NCI-H2081 (cell line): ENCODE data around the gene SRMS.

ENCODE experiments used
- DNase-seq, 2 experiments: peaks; one replicate each; lab custom pipeline; 2025; lab: John Stamatoyannopoulos, UW

SRMS gene

GRCh38 chr20:63553251-63553932 lies 5.8 kb upstream of the SRMS start:
- peak; percentile 15 to 33 for DNase-seq

GRCh38 chr20:63552481-63553249 lies 5.1 kb upstream of the SRMS start:
- DNase-seq, result no peak

GRCh38 chr20:63551068-63551467 lies 3.5 kb upstream of the SRMS start:
- no peak for DNase-seq

GRCh38 chr20:63549679-63550282 lies 2.2 kb upstream of the SRMS start:
- no peak for DNase-seq

GRCh38 chr20:63549019-63549418 lies 1.5 kb upstream of the SRMS start:
- DNase-seq, result no peak

- DNase-seq, result no peak
Observed at GRCh38 chr20:63548542-63548941, 993 bp upstream of the SRMS start.

- DNase-seq, result no peak
Observed at GRCh38 chr20:63546956-63547724, 409 bp downstream of the SRMS start.

GRCh38 chr20:63546256-63546955 lies 1.1 kb downstream of the SRMS start:
- no peak for DNase-seq

GRCh38 chr20:63545814-63546213 lies 1.7 kb downstream of the SRMS start:
- DNase-seq, result no peak

- DNase-seq, result no peak
Observed at GRCh38 chr20:63544958-63545516, 2.5 kb downstream of the SRMS start.

GRCh38 chr20:63544241-63544957 lies 3.1 kb downstream of the SRMS start:
- DNase-seq, result no peak

GRCh38 chr20:63543733-63544132 lies 3.8 kb downstream of the SRMS start:
- DNase-seq, result no peak

GRCh38 chr20:63543131-63543530 lies 4.4 kb downstream of the SRMS start:
- no peak for DNase-seq

GRCh38 chr20:63542696-63543095 lies 4.9 kb downstream of the SRMS start:
- DNase-seq, result no peak

- no peak for DNase-seq
Observed at GRCh38 chr20:63542031-63542559, 5.5 kb downstream of the SRMS start.

- DNase-seq, result no peak
Observed at GRCh38 chr20:63541371-63541770, 6.2 kb downstream of the SRMS start.

GRCh38 chr20:63540417-63541186 lies 6.9 kb downstream of the SRMS start:
- no peak for DNase-seq

GRCh38 chr20:63539441-63540370 lies 7.8 kb downstream of the SRMS start:
- no peak for DNase-seq

GRCh38 chr20:63539092-63539430 lies 8.5 kb downstream of the SRMS start:
- no peak for DNase-seq
